Stimulated activated CD8-positive, alpha-beta memory T cell treated with anti-CD3 and anti-CD28 coated beads, Interleukin-15, amount 100 ng/mL, for 4 hours (primary cell): ENCODE results near the gene ERCC6L2.

ENCODE experiments used
- DNase-seq, 2 donors: peaks; one replicate each; pipeline ENCODE4 v3.0.0-alpha.2; 2020; ENCODE audit warnings: low read depth in 2 of 2

The ERCC6L2 gene

GRCh38 chr9:95978106-95978505 lies 102.6 kb downstream of the ERCC6L2 start:
- DNase-seq, result no peak

DNA sequence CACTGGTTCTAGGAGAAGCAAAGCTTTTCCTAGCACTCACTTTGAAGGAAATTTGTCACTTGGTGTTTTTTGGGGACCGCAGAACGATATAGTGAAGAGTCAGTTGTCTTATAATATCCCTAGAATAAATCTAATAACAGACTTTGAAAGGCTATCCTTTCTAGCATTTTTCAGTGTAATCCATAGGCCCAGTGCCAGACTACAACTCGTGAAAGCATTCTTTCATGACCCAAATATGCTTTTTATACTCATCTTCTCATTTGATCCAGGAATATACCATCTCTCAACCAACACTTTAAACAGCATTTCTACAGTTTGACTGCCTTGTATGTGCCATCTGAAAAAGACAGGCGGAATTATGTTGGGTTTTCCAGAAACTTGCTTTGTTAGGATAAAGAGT lies 104.0 kb downstream of the ERCC6L2 start:
- no peak for DNase-seq

DNA sequence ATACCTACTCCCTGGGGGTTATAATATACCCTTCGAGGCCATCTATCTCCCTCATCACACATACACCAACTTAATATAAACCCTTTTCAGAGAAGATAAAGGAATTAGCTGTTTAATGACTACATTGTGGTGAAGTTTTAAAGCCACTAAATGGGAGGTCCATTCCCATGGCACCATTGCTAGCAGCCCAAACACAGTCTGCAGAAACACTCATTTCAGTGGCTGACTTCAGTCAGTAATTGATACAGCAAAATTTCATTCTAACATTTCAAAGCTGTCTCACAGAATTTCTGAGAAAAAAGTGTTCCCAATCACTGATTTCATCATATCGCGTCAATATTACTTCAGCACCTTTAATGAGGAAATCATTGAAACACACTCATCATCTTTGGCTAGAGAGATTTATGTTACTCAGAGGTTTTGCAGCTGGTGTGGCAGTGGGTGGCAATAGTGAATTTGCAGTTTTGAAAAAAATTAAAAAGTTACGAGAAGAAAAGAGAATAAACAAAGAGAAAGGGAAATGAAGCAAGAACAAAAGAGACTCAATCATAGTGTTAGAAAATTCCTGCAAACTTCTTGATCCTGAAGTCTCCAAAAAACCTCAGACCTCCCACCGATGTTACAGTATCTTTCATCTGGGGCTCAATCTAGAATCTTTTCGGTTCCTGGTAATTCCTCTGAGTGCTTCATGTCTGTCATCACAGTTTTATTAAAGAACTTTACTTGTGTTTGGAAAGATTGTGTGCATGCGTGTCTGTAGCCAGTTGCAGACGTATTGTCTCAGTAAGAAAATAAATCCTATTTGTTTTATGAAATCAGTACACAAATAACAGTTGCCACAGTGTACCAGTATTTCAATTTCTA lies 105.0 kb downstream of the ERCC6L2 start:
- DNase-seq, result no peak

- no peak for DNase-seq
Observed at GRCh38 chr9:95981761-95982390, 106.4 kb downstream of the ERCC6L2 start.

GRCh38 chr9:95985440-95986055 lies 110.1 kb downstream of the ERCC6L2 start:
- no peak for DNase-seq

DNA sequence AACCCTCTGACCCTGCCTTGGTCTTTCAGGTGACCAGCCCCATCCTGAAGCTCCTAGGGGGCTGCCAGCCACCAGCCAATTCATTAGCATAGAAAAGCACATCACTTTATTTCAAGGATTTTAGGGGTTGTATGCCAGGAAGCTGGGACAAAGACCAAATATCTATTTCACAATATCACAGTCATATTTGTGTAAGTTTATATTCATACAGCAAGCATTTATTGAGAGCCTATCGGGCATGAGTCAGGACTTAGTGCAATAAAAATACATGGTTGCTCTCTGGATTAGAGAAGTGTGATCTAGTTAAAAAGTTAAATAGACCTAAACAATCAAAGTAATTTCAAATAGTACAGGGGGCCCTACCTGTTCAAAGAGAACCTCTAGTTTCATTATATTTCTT lies 113.8 kb downstream of the ERCC6L2 start:
- DNase-seq, result no peak

DNA sequence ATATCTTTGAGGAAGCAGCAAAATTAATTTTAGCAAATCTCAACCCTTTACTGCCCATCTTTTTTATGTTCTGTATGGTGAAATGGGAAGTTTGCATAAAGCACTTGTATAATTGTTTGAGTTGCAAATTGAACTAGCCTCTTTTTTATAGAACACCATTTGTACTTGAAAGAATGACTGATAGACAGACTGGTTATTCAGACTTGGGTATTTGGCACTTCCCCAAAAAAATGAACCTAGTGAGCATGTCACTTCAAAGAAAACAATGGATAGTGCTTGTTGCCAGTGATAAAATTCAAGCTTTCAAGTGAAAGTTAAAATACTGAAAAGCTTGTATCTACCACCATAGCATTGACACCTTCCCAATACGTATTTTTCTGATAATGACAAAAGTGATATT lies 115.8 kb downstream of the ERCC6L2 start:
- DNase-seq, result no peak

- DNase-seq, result no peak
Observed at GRCh38 chr9:95992536-95992935, 117.0 kb downstream of the ERCC6L2 start.

- no peak for DNase-seq
Observed at GRCh38 chr9:95993337-95993736, 117.8 kb downstream of the ERCC6L2 start.

DNA sequence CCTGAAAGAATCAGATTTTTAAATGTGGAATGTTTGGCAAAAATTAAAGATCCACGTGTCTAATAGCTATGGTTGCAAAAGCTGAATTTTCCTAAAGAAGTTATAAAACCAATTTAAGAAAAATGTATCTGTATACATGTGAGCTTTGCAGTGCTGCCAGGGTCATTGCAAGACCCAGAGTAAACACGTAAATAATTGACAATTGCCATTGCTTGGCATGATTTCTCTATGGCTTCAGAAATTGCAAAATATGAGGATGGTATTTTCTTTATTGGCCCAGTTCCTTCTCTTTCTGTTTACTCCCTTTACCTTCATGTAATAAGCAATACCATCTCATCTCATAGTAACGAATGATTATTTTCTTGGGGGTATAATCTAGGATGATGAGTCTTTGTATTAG lies 123.9 kb downstream of the ERCC6L2 start:
- DNase-seq, result no peak

GRCh38 chr9:96004379-96004778 lies 128.9 kb downstream of the ERCC6L2 start:
- no peak for DNase-seq

GRCh38 chr9:96006296-96006879 lies 130.9 kb downstream of the ERCC6L2 start:
- DNase-seq, result no peak

GRCh38 chr9:96006961-96007360 lies 131.5 kb downstream of the ERCC6L2 start:
- no peak for DNase-seq

- no peak for DNase-seq
Observed at GRCh38 chr9:96008502-96009222, 133.2 kb downstream of the ERCC6L2 start.

GRCh38 chr9:96009223-96009602 lies 133.7 kb downstream of the ERCC6L2 start:
- no peak for DNase-seq

- no peak for DNase-seq
Observed at GRCh38 chr9:96009690-96010472, 134.4 kb downstream of the ERCC6L2 start.

GRCh38 chr9:96014078-96014477 lies 138.6 kb downstream of the ERCC6L2 start:
- no peak for DNase-seq

DNA sequence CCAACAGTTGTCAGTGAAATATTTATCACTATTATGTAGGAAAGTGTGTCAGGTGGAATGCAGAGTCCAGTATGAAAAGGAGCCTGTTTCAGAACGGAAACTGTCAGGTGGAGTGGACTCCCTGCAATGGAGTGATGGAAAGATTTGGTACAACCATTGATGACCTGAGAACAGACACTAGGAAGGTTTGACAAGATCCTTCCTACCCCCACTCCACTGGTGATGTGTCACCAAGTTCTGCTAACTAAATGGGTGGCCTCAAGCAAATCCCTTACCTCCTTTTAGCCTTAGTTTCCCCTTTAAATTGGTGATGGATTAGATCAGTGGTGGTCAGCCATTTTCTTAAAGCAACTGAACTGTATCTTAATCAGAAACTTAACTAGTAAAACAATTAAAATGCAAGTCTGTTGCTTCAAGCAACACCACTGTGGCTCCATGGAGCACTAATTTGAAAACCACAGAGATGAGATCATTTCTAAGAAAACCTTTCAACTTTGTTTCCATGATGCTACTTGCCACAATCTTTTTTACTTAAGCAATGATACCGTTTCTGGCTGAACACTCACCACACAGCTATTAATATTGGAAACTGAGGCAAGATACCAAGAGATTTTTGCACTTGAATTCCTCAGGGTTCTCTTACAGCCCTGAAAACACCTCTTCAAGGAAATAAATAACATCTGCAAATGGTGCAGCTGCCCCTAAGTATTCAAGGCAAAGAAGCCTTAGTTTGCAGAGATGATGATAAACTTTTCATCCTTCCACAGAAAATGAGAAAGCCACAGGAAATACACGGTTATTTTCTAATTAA lies 140.6 kb downstream of the ERCC6L2 start:
- no peak for DNase-seq
